ENCODE results near the gene FNDC4. TPM values are rescaled to one million over a fixed set of nuclear protein-coding genes. Genes with fewer than 3 reads are reported as not detected.

The FNDC4 gene
- total RNA-seq, 3 donors from 2014 or later (not counting 1 experiment from before 2014, with no cell fraction given): not detected

DNA sequence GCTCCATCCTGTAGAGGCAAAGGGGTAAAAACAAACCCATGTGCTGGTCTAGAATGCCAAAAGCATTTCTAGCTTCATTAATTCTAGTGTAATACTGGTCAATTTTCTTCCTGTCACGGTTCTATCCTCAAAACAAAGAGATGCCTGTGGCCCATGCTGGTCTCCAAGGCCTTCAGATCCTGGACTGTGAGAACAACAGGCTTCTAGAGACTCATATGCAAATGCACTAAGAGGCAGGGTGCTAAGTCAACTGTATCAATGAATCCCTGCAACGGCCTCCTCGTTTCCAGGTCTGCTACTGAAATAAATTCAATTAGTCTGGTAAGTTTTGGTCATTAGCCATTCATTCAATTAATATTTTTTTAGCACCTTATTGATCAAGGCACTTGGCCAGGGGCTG lies 9.5 kb downstream of the FNDC4 start:
- H3K27me3 Mint-ChIP-seq (ENCODE audit: low read depth in 2 of 2): no peaks in the 10 kb centered on the region
- Histone ChIP-seq H3K4me3 (ENCODE audit: low read length) (no peak overlapping the region), H3K4me1 (ENCODE audit: control insufficient read depth, insufficient read depth, low read length) (peaks cover 14% of the 10 kb centered on the region), H3K36me3 (ENCODE audit: control insufficient read depth, insufficient read depth, low read length) (peaks cover 11% of the 10 kb centered on the region), H3K27me3 (ENCODE audit: control insufficient read depth, insufficient read depth, low read length) (no peaks in the 10 kb centered on the region), H3K9me3 (ENCODE audit: control insufficient read depth, insufficient read depth, low read length) (no peaks in the 10 kb centered on the region), H3K27ac (ENCODE audit: low read length) (no peak overlapping the region)
- H3K9me3 Mint-ChIP-seq: no peaks in the 10 kb centered on the region
- no peak overlapping the region for H3K4me3 Mint-ChIP-seq
- DNase-seq: no peak
- H3K4me1 Mint-ChIP-seq: peaks cover 14 to 20% of the 10 kb centered on the region in 2 donors
- intact Hi-C loops (cut with micrococcal nuclease): loop anchor here (5.0 kb wide), 2 partner anchors 113 to 273 kb away; partner anchors contain the start of genes ATRAID, EIF2B4, SLC5A6 and SNX17
- TF ChIP-seq, protein P1, sequence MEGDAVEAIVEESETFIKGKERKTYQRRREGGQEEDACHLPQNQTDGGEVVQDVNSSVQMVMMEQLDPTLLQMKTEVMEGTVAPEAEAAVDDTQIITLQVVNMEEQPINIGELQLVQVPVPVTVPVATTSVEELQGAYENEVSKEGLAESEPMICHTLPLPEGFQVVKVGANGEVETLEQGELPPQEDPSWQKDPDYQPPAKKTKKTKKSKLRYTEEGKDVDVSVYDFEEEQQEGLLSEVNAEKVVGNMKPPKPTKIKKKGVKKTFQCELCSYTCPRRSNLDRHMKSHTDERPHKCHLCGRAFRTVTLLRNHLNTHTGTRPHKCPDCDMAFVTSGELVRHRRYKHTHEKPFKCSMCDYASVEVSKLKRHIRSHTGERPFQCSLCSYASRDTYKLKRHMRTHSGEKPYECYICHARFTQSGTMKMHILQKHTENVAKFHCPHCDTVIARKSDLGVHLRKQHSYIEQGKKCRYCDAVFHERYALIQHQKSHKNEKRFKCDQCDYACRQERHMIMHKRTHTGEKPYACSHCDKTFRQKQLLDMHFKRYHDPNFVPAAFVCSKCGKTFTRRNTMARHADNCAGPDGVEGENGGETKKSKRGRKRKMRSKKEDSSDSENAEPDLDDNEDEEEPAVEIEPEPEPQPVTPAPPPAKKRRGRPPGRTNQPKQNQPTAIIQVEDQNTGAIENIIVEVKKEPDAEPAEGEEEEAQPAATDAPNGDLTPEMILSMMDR (IDR thresholded peaks at IDR 0.05): no peak
- peak overlapping the region in 1 of 2 donors; percentile 45 for H3K27ac Mint-ChIP-seq
- WGBS (ENCODE audit: insufficient coverage): 78% methylated on average over 3 of the region's 3 CpGs
- no peak for ATAC-seq
- peaks cover 11% of the 10 kb centered on the region for H3K36me3 Mint-ChIP-seq

DNA sequence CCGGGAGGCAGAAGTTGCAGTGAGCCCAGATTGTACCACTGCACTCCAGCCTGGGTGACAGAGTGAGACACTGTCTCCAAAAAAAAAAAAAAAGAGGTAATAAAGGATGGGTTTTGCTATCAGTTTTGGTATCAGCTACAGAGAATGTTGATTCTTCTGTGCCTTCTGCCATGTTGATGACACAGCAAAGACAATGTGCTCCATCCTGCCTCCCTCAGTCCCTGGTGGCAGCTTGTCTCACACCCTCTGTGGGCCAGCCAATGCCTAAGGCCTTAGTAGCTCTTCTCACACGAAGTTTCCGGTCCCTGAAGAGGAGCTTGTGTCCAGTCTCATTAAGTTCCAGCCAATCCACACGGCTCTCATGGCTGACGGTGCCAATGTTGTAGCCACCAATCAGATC lies 23.0 kb downstream of the FNDC4 start:
- Histone ChIP-seq H3K4me3 (ENCODE audit: low read length) (no peak overlapping the region), H3K27me3 (ENCODE audit: control insufficient read depth, insufficient read depth, low read length) (no peaks in the 10 kb centered on the region), H3K36me3 (ENCODE audit: control insufficient read depth, insufficient read depth, low read length) (peaks cover 18% of the 10 kb centered on the region), H3K27ac (ENCODE audit: low read length) (no peak overlapping the region), H3K9me3 (ENCODE audit: control insufficient read depth, insufficient read depth, low read length) (no peaks in the 10 kb centered on the region), H3K4me1 (ENCODE audit: control insufficient read depth, insufficient read depth, low read length) (no peaks in the 10 kb centered on the region)
- no peaks in the 10 kb centered on the region for H3K27me3 Mint-ChIP-seq (ENCODE audit: low read depth in 2 of 2)
- no peaks in the 10 kb centered on the region for H3K9me3 Mint-ChIP-seq
- no peak overlapping the region for H3K27ac Mint-ChIP-seq
- no peaks in the 10 kb centered on the region for H3K4me1 Mint-ChIP-seq
- TF ChIP-seq, protein P1 (IDR thresholded peaks at IDR 0.05): no peak
- no peak overlapping the region for H3K4me3 Mint-ChIP-seq
- no peak for DNase-seq
- peaks cover 26% of the 10 kb centered on the region for H3K36me3 Mint-ChIP-seq
- intact Hi-C loops (cut with micrococcal nuclease): no loop called here
- WGBS (ENCODE audit: insufficient coverage): over 99% methylated on average over 5 of the region's 5 CpGs
- ATAC-seq: no peak

DNA sequence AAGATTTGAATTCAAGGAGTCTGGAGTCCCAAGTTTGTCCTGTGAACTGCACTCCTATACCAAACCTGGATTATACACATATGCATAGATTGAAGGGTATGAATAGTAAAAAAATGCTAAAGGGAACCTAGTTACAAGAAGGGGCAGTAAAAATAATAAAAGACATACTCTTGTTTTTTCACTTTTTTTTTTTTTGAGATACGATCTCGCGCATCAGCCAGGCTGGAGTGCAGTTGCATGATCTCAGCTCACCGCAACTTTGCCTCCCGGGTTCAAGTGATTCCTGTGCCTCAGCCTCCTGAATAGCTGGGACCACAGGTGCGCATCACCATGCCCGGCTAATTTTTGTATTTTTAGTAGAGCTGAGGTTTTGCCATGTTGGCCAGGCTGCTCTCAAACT lies 30.6 kb downstream of the FNDC4 start:
- Mint-ChIP-seq H3K27me3 (ENCODE audit: low read depth in 2 of 2) (no peaks in the 10 kb centered on the region), H3K27ac (no peak overlapping the region), H3K36me3 (no peaks in the 10 kb centered on the region), H3K4me1 (no peaks in the 10 kb centered on the region), H3K4me3 (no peak overlapping the region), H3K9me3 (no peaks in the 10 kb centered on the region)
- no peak overlapping the region for H3K27ac ChIP-seq (ENCODE audit: low read length)
- H3K27me3 ChIP-seq (ENCODE audit: control insufficient read depth, insufficient read depth, low read length): no peaks in the 10 kb centered on the region
- 95% methylated on average over 7 of the region's 7 CpGs for WGBS (ENCODE audit: insufficient coverage)
- H3K4me3 ChIP-seq (ENCODE audit: low read length): no peak overlapping the region
- H3K9me3 ChIP-seq (ENCODE audit: control insufficient read depth, insufficient read depth, low read length): no peaks in the 10 kb centered on the region
- no peaks in the 10 kb centered on the region for H3K4me1 ChIP-seq (ENCODE audit: control insufficient read depth, insufficient read depth, low read length)
- ATAC-seq: no peak
- TF ChIP-seq, protein P1 (IDR thresholded peaks at IDR 0.05): no peak
- peaks cover under 1% of the 10 kb centered on the region for H3K36me3 ChIP-seq (ENCODE audit: control insufficient read depth, insufficient read depth, low read length)
- no peak for DNase-seq
- intact Hi-C loops (cut with micrococcal nuclease): no loop called here

DNA sequence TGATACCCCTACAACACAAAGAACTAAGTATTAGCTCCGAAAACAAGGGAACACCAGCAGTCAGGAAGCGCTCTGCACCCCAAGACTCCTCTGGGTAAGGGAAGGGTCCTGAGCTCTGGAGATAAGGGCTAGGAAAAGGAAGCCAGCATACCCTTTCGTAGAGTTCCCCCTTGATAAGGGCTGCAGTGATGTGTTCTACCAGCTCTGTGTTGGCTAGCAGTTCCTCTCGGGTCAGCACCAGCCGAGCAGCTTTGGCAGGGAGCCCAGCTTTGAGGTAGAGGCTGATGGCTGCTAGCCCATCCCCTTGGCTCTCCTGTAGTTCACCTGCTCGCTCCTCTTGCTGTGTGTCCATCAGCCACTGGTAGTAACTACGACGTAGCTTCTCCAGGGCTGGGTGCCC lies 33.9 kb downstream of the FNDC4 start:
- Mint-ChIP-seq H3K27ac (no peak overlapping the region), H3K36me3 (peaks cover 9% of the 10 kb centered on the region), H3K4me1 (no peaks in the 10 kb centered on the region), H3K4me3 (no peak overlapping the region), H3K9me3 (no peaks in the 10 kb centered on the region), H3K27me3 (ENCODE audit: low read depth in 2 of 2) (no peaks in the 10 kb centered on the region)
- no peak for ATAC-seq
- Histone ChIP-seq H3K4me3 (ENCODE audit: low read length) (no peak overlapping the region), H3K9me3 (ENCODE audit: control insufficient read depth, insufficient read depth, low read length) (no peaks in the 10 kb centered on the region), H3K27ac (ENCODE audit: low read length) (no peak overlapping the region), H3K4me1 (ENCODE audit: control insufficient read depth, insufficient read depth, low read length) (no peaks in the 10 kb centered on the region), H3K27me3 (ENCODE audit: control insufficient read depth, insufficient read depth, low read length) (no peaks in the 10 kb centered on the region), H3K36me3 (ENCODE audit: control insufficient read depth, insufficient read depth, low read length) (peaks cover 14% of the 10 kb centered on the region)
- 68% methylated on average over 8 of the region's 8 CpGs for WGBS (ENCODE audit: insufficient coverage)
- TF ChIP-seq, protein P1 (IDR thresholded peaks at IDR 0.05): no peak
- intact Hi-C loops (cut with micrococcal nuclease): no loop called here
- no peak for DNase-seq

Data from natural killer cell (primary cell).